Endothelial cell of umbilical vein (primary cell): ENCODE measurements around the gene PDSS2. TPM values are rescaled to one million over a fixed set of nuclear protein-coding genes. Genes with fewer than 3 reads are reported as not detected.

Source experiments
- BruUV-seq: library from RNA; stranded (reverse); fragments of 400-500 nt; replicated peaks from 2 replicates; lab custom pipeline; 2021; lab: Mats Ljungman, UMichigan
- CTCF ChIA-PET: fragments of 300-600, 350-600 bp; sonication (Branson Sonifier 250); formaldehyde crosslinking; loops from one replicate; lab custom pipeline; 2021; ENCODE audit warnings: antibody characterized with exemption, inconsistent platforms; lab: Charles Lee
- POLR2A ChIA-PET: fragments of 300-600, 350-600 bp; sonication (Branson Sonifier 250); formaldehyde crosslinking; loops from one replicate; lab custom pipeline; 2021; ENCODE audit warnings: antibody characterized with exemption, inconsistent platforms; lab: Charles Lee
- DNase-seq: peaks from one replicate; pipeline ENCODE4 v3.0.0-alpha.2; 2011; ENCODE audit warnings: low read depth, low spot score
- FAIRE-seq: peaks from 2 replicates; lab custom pipeline; 2011; peaks lifted over from hg19 to GRCh38; lab: Jason Lieb, UNC
- H2AFZ ChIP-seq: 2 replicates; pipeline ENCODE4 v1.6.0; 2012; ENCODE audit warnings: low read depth, low read length, control low read depth, inconsistent platforms
- H3K27ac ChIP-seq: 2 replicates; pipeline ENCODE4 v1.5.1; 2011; ENCODE audit warnings: low read depth, mild to moderate bottlenecking, control low read depth, low read length, moderate library complexity; ENCODE audit not compliant: insufficient read depth
- H3K27me3 ChIP-seq, 2 experiments: 2 replicates each; pipeline versions ENCODE4 v1.6.0 to v1.6.1; 2011; ENCODE audit warnings: low read length in 2 of 2, mixed read lengths in 1 of 2; ENCODE audit not compliant: control insufficient read depth in 2 of 2, insufficient read depth in 2 of 2
- H3K36me3 ChIP-seq, 2 experiments: 2 replicates in 1 of 2; 3 replicates in 1 of 2; pipeline ENCODE4 v1.5.1; 2011; ENCODE audit warnings: low read length in 2 of 2, mild to moderate bottlenecking in 1 of 2, moderate library complexity in 1 of 2; ENCODE audit not compliant: control insufficient read depth in 2 of 2, insufficient read depth in 2 of 2; ENCODE audit errors: extremely low read depth in 1 of 2
- H3K4me1 ChIP-seq: 3 replicates; pipeline ENCODE4 v1.5.1; 2011; ENCODE audit warnings: mild to moderate bottlenecking, low read length; ENCODE audit not compliant: control insufficient read depth, insufficient read depth; ENCODE audit errors: extremely low read depth
- H3K4me2 ChIP-seq: 2 replicates; pipeline ENCODE4 v1.6.1; 2011; ENCODE audit warnings: low read length, control low read depth, mixed read lengths; ENCODE audit not compliant: insufficient read depth
- H3K4me3 ChIP-seq, 3 experiments: fragments of 200-600 bp in 1 of 3; sonication (generic), shearing (Covaris generic) in 1 of 3; replicated peaks in 1 of 3; 2 replicates each; pipeline ENCODE4 v1.5.1; 2011 to 2016; ENCODE audit warnings: control low read depth in 3 of 3, low read length in 3 of 3, mild to moderate bottlenecking in 2 of 3, inconsistent platforms in 1 of 3, low read depth in 1 of 3, moderate library complexity in 1 of 3; ENCODE audit not compliant: insufficient read depth in 1 of 3
- H3K79me2 ChIP-seq: 2 replicates; pipeline ENCODE4 v1.6.0; 2012; ENCODE audit warnings: low read length, inconsistent platforms; ENCODE audit not compliant: control insufficient read depth, insufficient read depth
- H3K9ac ChIP-seq: replicated peaks from 2 replicates; pipeline ENCODE3; 2011; ENCODE audit warnings: low read length, control low read depth; ENCODE audit not compliant: insufficient read depth; ENCODE audit errors: extremely low read depth
- H3K9me1 ChIP-seq: replicated peaks from 3 replicates; pipeline ENCODE4 v1.6.0; 2011; ENCODE audit warnings: mild to moderate bottlenecking, low read length; ENCODE audit not compliant: control insufficient read depth, insufficient read depth; ENCODE audit errors: extremely low read depth
- H3K9me3 ChIP-seq: replicated peaks from 2 replicates; pipeline ENCODE4 v1.5.1; 2012; ENCODE audit warnings: low read length, inconsistent platforms; ENCODE audit not compliant: control insufficient read depth, insufficient read depth
- H4K20me1 ChIP-seq: replicated peaks from 2 replicates; pipeline ENCODE3; 2011; ENCODE audit warnings: mild to moderate bottlenecking, low read length; ENCODE audit not compliant: control insufficient read depth, insufficient read depth; ENCODE audit errors: extremely low read depth
- EZH2 ChIP-seq: IDR thresholded peaks from 2 replicates; pipeline ENCODE4 v1.6.1; 2012; ENCODE audit warnings: borderline replicate concordance, low read depth, mild to moderate bottlenecking, moderate library complexity, low read length, inconsistent platforms; ENCODE audit not compliant: severe bottlenecking
- FOS ChIP-seq: IDR thresholded peaks from 2 replicates; pipeline ENCODE4 v1.6.1; 2011; ENCODE audit warnings: mild to moderate bottlenecking, low read length, moderate library complexity, borderline replicate concordance; ENCODE audit not compliant: insufficient read depth
- GATA2 ChIP-seq: IDR thresholded peaks from 2 replicates; pipeline ENCODE4 v1.7.0; 2011; ENCODE audit warnings: low read depth, mild to moderate bottlenecking, moderate library complexity, mixed read lengths, low read length; ENCODE audit not compliant: insufficient read length, insufficient read depth
- JUN ChIP-seq: IDR thresholded peaks from 2 replicates; pipeline ENCODE4 v1.6.1; 2011; ENCODE audit warnings: borderline replicate concordance, low read depth; ENCODE audit not compliant: insufficient read length, insufficient read depth
- MYC ChIP-seq: IDR thresholded peaks from one replicate; pipeline ENCODE4 v1.6.1; 2011; ENCODE audit warnings: mild to moderate bottlenecking, low read depth, low read length
- POLR2A ChIP-seq: IDR thresholded peaks from 2 replicates; pipeline ENCODE4 v1.6.1; 2012; ENCODE audit warnings: low read depth, mild to moderate bottlenecking, control low read depth, low read length
- POLR2AphosphoS5 ChIP-seq: IDR thresholded peaks from 2 replicates; pipeline ENCODE4 v1.6.1; 2012; ENCODE audit warnings: low read depth, mild to moderate bottlenecking, control low read depth, low read length, moderate library complexity; ENCODE audit not compliant: insufficient read depth
- dilution Hi-C: fragments of 300-500 bp; cut with MboI; formaldehyde crosslinking; loops from one replicate; pipeline ENCODE4 v1.15.0; 2019; ENCODE audit warnings: low sequenced_read_pairs; ENCODE audit not compliant: extremely low pct_ligation_motif_present
- intact Hi-C: fragments of 100-400 bp; cut with micrococcal nuclease; formaldehyde crosslinking; loops from one replicate; pipeline ENCODE4 v1.10.0; 2022
- polyA plus RNA-seq, 4 experiments: library from polyadenylated mRNA; depleted of rRNA in 3 of 4; stranded (reverse) in 3 of 4; unstranded in 1 of 4; fragments of >200 nt; gene quantifications; 2 replicates each; pipeline versions ENCODE4 v1.2.1 to v1.2.3, GENCODE V29; 2011 to 2012; ENCODE audit warnings: missing spikeins in 1 of 4
- total RNA-seq: library from RNA; stranded (reverse); gene quantifications from 2 replicates; pipeline ENCODE4 v1.2.3, GENCODE V29; 2021
- TF ChIP-seq, protein P1 (sequence below): IDR thresholded peaks from 2 replicates; pipeline ENCODE4 v1.6.1; 2011; ENCODE audit not compliant: insufficient read depth, insufficient read length
- TF ChIP-seq, protein P2 (sequence below), 2 donors: IDR thresholded peaks; 1 replicate in 1 of 2; 2 replicates in 1 of 2; pipeline ENCODE4 v1.5.1; 2011; ENCODE audit warnings: low read length in 2 of 2, mild to moderate bottlenecking in 2 of 2, moderate library complexity in 2 of 2, control low read depth in 1 of 2, inconsistent platforms in 1 of 2, low read depth in 1 of 2; ENCODE audit not compliant: insufficient read depth in 1 of 2; ENCODE audit errors: extremely low read depth in 1 of 2

Gene PDSS2
- total and polyA plus RNA-seq, 2 donors (not counting 3 experiments of a cell fraction or from before 2014, with no cell fraction given): 7.6 to 9.3 TPM

- intact Hi-C loops: no loop called here
- no peak for TF ChIP-seq GATA2
- TF ChIP-seq, protein P1, sequence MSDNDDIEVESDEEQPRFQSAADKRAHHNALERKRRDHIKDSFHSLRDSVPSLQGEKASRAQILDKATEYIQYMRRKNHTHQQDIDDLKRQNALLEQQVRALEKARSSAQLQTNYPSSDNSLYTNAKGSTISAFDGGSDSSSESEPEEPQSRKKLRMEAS: no peak
- TF ChIP-seq, protein P2, sequence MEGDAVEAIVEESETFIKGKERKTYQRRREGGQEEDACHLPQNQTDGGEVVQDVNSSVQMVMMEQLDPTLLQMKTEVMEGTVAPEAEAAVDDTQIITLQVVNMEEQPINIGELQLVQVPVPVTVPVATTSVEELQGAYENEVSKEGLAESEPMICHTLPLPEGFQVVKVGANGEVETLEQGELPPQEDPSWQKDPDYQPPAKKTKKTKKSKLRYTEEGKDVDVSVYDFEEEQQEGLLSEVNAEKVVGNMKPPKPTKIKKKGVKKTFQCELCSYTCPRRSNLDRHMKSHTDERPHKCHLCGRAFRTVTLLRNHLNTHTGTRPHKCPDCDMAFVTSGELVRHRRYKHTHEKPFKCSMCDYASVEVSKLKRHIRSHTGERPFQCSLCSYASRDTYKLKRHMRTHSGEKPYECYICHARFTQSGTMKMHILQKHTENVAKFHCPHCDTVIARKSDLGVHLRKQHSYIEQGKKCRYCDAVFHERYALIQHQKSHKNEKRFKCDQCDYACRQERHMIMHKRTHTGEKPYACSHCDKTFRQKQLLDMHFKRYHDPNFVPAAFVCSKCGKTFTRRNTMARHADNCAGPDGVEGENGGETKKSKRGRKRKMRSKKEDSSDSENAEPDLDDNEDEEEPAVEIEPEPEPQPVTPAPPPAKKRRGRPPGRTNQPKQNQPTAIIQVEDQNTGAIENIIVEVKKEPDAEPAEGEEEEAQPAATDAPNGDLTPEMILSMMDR (IDR thresholded peaks at IDR 0.05; ENCODE audit: extremely low read depth in 1 of 2, insufficient read depth in 1 of 2, low read depth in 1 of 2, low read length in 2 of 2): no peak
- TF ChIP-seq POLR2A: no peak
- TF ChIP-seq EZH2: no peak
- TF ChIP-seq FOS: no peak
- TF ChIP-seq JUN: no peak
- TF ChIP-seq MYC: no peak
- TF ChIP-seq POLR2AphosphoS5: no peak
- Histone ChIP-seq H3K27ac (no peak overlapping the region), H3K27me3 (no peaks in the 10 kb centered on the region), H3K4me2 (no peak overlapping the region), H3K36me3 (no peaks in the 10 kb centered on the region), H3K9me1 (no peaks in the 10 kb centered on the region), H4K20me1 (no peaks in the 10 kb centered on the region), H3K9ac (no peak overlapping the region), H3K4me1 (peaks cover 6% of the 10 kb centered on the region), H3K4me3 (no peak overlapping the region), H3K9me3 (no peaks in the 10 kb centered on the region), H2AFZ (no peak overlapping the region), H3K79me2 (no peaks in the 10 kb centered on the region)
- dilution Hi-C loops: no loop called here
- FAIRE-seq (no peak), DNase-seq (no peak)
- CTCF ChIA-PET: interaction anchor here (1.4 to 2.2 kb wide), 3 partner anchors 9 to 724 kb away, joined by 5 to 11 read pairs (median 7); partner anchors contain the start of gene BEND3
- POLR2A ChIA-PET: no interaction called here
- BruUV-seq: no TSS peak
Observed at GRCh38 chr6:107124934-107125348, 334.4 kb downstream of the PDSS2 start.
